Esophagus muscularis mucosa (tissue), 4 donors: ENCODE data around the gene TRMT44.

Experiments
- CTCF ChIP-seq, 3 experiments: fragments of 200-600 bp in 2 of 3; fragments of 450-650 bp in 1 of 3; sonication (generic) in 2 of 3; IDR thresholded peaks; one replicate each; pipeline ENCODE4 v1.5.1; 2017 to 2019; ENCODE audit warnings: antibody characterized with exemption in 3 of 3, mild to moderate bottlenecking in 2 of 3, moderate library complexity in 1 of 3
- EP300 ChIP-seq: sonication (generic); formaldehyde crosslinking; IDR thresholded peaks from one replicate; pipeline ENCODE4 v1.6.1; 2017; ENCODE audit warnings: antibody characterized with exemption
- POLR2A ChIP-seq: fragments of 450-650 bp; IDR thresholded peaks from one replicate; pipeline ENCODE4 v1.6.1; 2017; ENCODE audit warnings: antibody characterized with exemption, moderate library complexity, mild to moderate bottlenecking, low read depth

DNA sequence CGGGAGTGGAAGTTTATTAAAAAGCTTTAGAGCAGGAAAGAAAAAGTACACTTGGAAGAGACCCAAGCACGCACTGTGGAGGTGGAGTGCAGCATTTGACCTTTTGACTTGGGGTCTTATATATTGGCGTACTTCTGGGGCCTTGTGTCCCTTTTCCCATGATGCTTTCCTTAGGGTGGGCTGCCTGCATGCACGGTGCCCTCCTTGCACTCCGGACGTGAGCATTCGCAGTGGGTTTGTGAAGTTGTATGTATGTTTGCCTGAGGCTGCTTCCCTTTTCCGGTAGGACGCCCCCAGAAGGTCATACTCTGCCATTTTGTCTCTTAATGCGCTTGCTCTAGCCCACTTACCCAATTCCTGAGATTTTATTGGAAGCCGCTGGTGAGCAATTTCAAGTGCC lies 39.6 kb downstream of the TRMT44 start:
- TF ChIP-seq CTCF (IDR thresholded peaks at IDR 0.05) (no peak), POLR2A (no peak), EP300 (no peak)
